ENCODE measurements around the gene EMX1. TPM values are rescaled to one million over a fixed set of nuclear protein-coding genes. Genes with fewer than 3 reads are reported as not detected.

EMX1 gene
- total RNA-seq, 2 experiments from 2014 or later, result not detected

Other genes starting within 250 kb of the EMX1 start
- gene EXOC6B, start 91.5 kb upstream of the EMX1 start, total RNA-seq, result 10 to 100 TPM; 18.7 to 24.2 TPM
- under 1 TPM; 0.63 to 0.71 TPM for gene SPR, start 30.1 kb upstream of the EMX1 start, total RNA-seq
- 1 to 10 TPM; 4.3 to 6.1 TPM for gene SFXN5, start 154.2 kb downstream of the EMX1 start, total RNA-seq
- gene RAB11FIP5, start 195.4 kb downstream of the EMX1 start, total RNA-seq, result 10 to 100 TPM; 22.6 to 24.0 TPM